ENCODE data around the gene THADA.

DNA sequence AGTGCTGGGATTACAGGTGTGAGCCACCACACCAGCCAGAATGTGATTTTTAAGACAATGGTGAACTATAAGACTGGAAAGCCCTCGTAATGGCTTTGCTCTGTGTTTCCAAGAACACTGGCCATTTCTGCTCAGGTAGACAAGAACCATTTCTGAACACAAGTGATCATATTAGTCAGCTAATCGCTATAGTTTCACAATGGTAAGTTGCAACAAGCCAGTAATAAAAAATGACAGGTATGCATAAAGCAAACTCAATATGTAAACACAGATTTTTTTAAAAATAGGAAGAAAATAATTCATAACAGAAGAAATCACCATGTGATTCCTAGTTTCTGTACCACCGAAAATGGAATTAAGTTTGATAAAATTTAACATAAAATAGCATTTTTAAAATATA, 166.5 kb downstream of the THADA start:
- no peak for TF ChIP-seq CTCF (IDR thresholded peaks at IDR 0.05)
- TF ChIP-seq POLR2A (IDR thresholded peaks at IDR 0.05) = no peak
